ENCODE measurements around the gene PACS2. TPM values are rescaled to one million over a fixed set of nuclear protein-coding genes. Genes with fewer than 3 reads are reported as not detected.

PACS2 gene
- total and polyA plus RNA-seq, 2 donors (not counting 1 experiment from before 2014, with no cell fraction given): 65.6 to 70.7 TPM

DNA sequence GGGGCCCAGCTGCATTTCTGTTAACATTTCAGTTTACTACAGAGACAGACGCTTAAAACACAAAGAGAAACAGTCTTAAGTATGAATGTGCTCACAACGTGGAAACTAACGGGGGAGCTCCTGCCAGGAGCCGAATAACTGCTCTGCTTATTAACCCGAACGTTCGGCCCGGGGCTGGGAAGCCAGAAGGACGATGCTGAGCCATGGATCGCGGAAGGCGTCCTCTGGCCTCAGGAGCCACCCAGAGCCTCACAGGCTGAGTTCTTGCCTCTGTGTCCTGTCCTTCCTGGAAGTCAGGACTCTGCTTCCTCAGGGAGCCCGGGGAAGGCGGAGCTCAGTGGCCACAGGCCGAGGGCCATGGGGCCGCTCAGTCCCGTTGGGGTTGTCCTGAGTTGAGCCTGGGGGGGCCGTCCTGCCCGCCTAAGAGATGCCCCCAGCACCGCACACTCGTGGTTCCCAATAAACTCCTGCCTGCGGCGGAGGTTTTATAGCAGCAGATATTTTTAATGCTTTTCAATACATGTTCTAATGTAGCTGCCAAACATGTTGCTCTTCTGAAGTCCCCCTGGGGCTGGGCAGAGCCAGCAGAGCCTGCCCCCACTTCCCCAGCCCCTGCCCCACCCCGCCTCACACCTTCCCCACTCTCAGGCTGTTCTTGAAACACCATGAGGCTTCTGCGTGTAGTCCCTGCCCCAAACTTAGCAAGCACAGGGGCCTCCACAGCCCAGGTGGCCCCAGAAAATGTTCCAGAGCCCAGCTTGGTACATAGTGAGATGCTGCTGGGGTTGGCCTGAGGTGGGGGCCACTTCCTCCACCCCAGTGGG is 80.4 kb downstream of the PACS2 start:
- Mint-ChIP-seq H3K4me1 (peaks cover 24% of the 10 kb centered on the region), H3K9me3 (ENCODE audit: insufficient read depth) (no peaks in the 10 kb centered on the region), H3K27ac (peak overlapping the region; percentile 32), H3K27me3 (no peaks in the 10 kb centered on the region), H3K4me3 (no peak overlapping the region)
- TF ChIP-seq, protein P1, sequence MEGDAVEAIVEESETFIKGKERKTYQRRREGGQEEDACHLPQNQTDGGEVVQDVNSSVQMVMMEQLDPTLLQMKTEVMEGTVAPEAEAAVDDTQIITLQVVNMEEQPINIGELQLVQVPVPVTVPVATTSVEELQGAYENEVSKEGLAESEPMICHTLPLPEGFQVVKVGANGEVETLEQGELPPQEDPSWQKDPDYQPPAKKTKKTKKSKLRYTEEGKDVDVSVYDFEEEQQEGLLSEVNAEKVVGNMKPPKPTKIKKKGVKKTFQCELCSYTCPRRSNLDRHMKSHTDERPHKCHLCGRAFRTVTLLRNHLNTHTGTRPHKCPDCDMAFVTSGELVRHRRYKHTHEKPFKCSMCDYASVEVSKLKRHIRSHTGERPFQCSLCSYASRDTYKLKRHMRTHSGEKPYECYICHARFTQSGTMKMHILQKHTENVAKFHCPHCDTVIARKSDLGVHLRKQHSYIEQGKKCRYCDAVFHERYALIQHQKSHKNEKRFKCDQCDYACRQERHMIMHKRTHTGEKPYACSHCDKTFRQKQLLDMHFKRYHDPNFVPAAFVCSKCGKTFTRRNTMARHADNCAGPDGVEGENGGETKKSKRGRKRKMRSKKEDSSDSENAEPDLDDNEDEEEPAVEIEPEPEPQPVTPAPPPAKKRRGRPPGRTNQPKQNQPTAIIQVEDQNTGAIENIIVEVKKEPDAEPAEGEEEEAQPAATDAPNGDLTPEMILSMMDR (IDR thresholded peaks at IDR 0.05): no peak
- TF ChIP-seq EZH2 (IDR thresholded peaks at IDR 0.05; ENCODE audit: borderline replicate concordance, insufficient read depth, low read depth, low read length, poor library complexity, severe bottlenecking): no peak
- H3K4me3 ChIP-seq (ENCODE audit: control extremely low read depth in 1 of 5, extremely low read depth in 1 of 5, insufficient read depth in 1 of 5, low read depth in 2 of 5, low read length in 4 of 5): no peak overlapping the region
- POLR2A ChIA-PET: no interaction called here
- ATAC-seq (ENCODE audit: low read depth): no peak
- no peak overlapping the region for H3K4me2 ChIP-seq (replicated peaks; ENCODE audit: low read depth, low read length, poor library complexity, severe bottlenecking)
- intact Hi-C loops (cut with micrococcal nuclease): loop anchor here (5.0 kb wide), 1 partner anchor 93 kb away; the partner anchor contains the start of gene BRF1
- no peak overlapping the region for H3K9ac ChIP-seq (ENCODE audit: low read length)
- peaks cover 2% of the 10 kb centered on the region for H4K20me1 ChIP-seq (ENCODE audit: control insufficient read depth, insufficient read depth, low read length, poor library complexity, severe bottlenecking)
- H3K4me1 ChIP-seq (ENCODE audit: control insufficient read depth in 2 of 2, insufficient read depth in 2 of 2, low read length in 2 of 2): peaks cover 24 to 32% of the 10 kb centered on the region in 2 donors
- H3K27me3 ChIP-seq (replicated peaks in 1 of 4; ENCODE audit: control extremely low read depth in 1 of 4, control insufficient read depth in 3 of 4, insufficient read depth in 4 of 4, low read length in 3 of 4): no peaks in the 10 kb centered on the region
- no peak overlapping the region for H2AFZ ChIP-seq (ENCODE audit: insufficient read depth, low read depth, low read length, poor library complexity, severe bottlenecking)
- peaks cover 0 to under 1% of the 10 kb centered on the region in 2 experiments for H3K36me3 ChIP-seq (replicated peaks in 1 of 2; ENCODE audit: control extremely low read depth in 1 of 2, control insufficient read depth in 1 of 2, extremely low read depth in 1 of 2, insufficient read depth in 2 of 2, low read length in 1 of 2)
- WGBS (ENCODE audit: insufficient coverage): 90% methylated on average over 20 of the region's 25 CpGs
- CTCF ChIA-PET: no interaction called here
- no peak overlapping the region for H3K27ac ChIP-seq (ENCODE audit: low read length in 2 of 2)
- DNase-seq: no peak
- peaks cover 18% of the 10 kb centered on the region for H3K79me2 ChIP-seq (ENCODE audit: control insufficient read depth, insufficient read depth, low read length)
- no peaks in the 10 kb centered on the region for H3K9me3 ChIP-seq (ENCODE audit: control extremely low read depth in 1 of 3, control insufficient read depth in 2 of 3, insufficient read depth in 1 of 3, low read length in 2 of 3)

DNA sequence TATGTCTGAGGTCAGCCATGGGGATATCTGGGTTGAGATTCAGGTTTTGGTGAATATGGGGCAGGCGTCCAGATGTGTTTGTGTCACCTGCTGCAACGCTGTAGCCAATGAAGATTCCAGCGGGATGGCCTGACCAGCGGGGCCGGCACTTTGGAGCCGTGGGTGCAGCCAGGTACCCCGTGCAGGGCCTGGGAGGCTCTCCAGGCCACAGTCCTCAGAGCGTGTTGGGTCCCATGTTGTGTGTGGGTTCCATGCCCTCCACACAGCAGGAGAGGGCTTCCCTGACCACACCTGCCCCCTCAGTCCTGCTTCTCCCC is 80.9 kb downstream of the PACS2 start:
- no peak overlapping the region for H3K4me3 Mint-ChIP-seq
- peaks cover 18% of the 10 kb centered on the region for H3K79me2 ChIP-seq (ENCODE audit: control insufficient read depth, insufficient read depth, low read length)
- no peak overlapping the region for H3K9ac ChIP-seq (ENCODE audit: low read length)
- TF ChIP-seq, protein P1 (IDR thresholded peaks at IDR 0.05): no peak
- TF ChIP-seq EZH2 (IDR thresholded peaks at IDR 0.05; ENCODE audit: borderline replicate concordance, insufficient read depth, low read depth, low read length, poor library complexity, severe bottlenecking): no peak
- no peaks in the 10 kb centered on the region for H3K27me3 ChIP-seq (replicated peaks in 1 of 4; ENCODE audit: control extremely low read depth in 1 of 4, control insufficient read depth in 3 of 4, insufficient read depth in 4 of 4, low read length in 3 of 4)
- no peak overlapping the region for H3K27ac ChIP-seq (ENCODE audit: low read length in 2 of 2)
- no peaks in the 10 kb centered on the region for H3K9me3 ChIP-seq (ENCODE audit: control extremely low read depth in 1 of 3, control insufficient read depth in 2 of 3, insufficient read depth in 1 of 3, low read length in 2 of 3)
- WGBS (ENCODE audit: insufficient coverage): 97% methylated on average over 8 of the region's 8 CpGs
- H3K4me2 ChIP-seq (replicated peaks; ENCODE audit: low read depth, low read length, poor library complexity, severe bottlenecking): no peak overlapping the region
- ATAC-seq (ENCODE audit: low read depth) (no peak), DNase-seq (no peak)
- ChIA-PET CTCF (interaction anchor here (1.4 kb wide), 1 partner anchor 94 kb away, joined by 4 read pairs; no protein-coding TSS in a partner anchor), POLR2A (interaction anchor here (0.6 kb wide), 1 partner anchor 25 kb away, joined by 3 read pairs; no protein-coding TSS in a partner anchor)
- peaks cover 5% of the 10 kb centered on the region for H4K20me1 ChIP-seq (ENCODE audit: control insufficient read depth, insufficient read depth, low read length, poor library complexity, severe bottlenecking)
- H3K9me3 Mint-ChIP-seq (ENCODE audit: insufficient read depth): no peaks in the 10 kb centered on the region
- H2AFZ ChIP-seq (ENCODE audit: insufficient read depth, low read depth, low read length, poor library complexity, severe bottlenecking): no peak overlapping the region
- no peaks in the 10 kb centered on the region for H3K27me3 Mint-ChIP-seq
- intact Hi-C loops (cut with micrococcal nuclease): loop anchor here (5.0 kb wide), 1 partner anchor 93 kb away; the partner anchor contains the start of gene BRF1
- H3K36me3 ChIP-seq (replicated peaks in 1 of 2; ENCODE audit: control extremely low read depth in 1 of 2, control insufficient read depth in 1 of 2, extremely low read depth in 1 of 2, insufficient read depth in 2 of 2, low read length in 1 of 2): peaks cover 0 to 2% of the 10 kb centered on the region in 2 experiments
- no peak overlapping the region for H3K27ac Mint-ChIP-seq
- H3K4me1 Mint-ChIP-seq: peaks cover 19% of the 10 kb centered on the region
- H3K4me3 ChIP-seq (ENCODE audit: control extremely low read depth in 1 of 5, extremely low read depth in 1 of 5, insufficient read depth in 1 of 5, low read depth in 2 of 5, low read length in 4 of 5): no peak overlapping the region
- H3K4me1 ChIP-seq (ENCODE audit: control insufficient read depth in 2 of 2, insufficient read depth in 2 of 2, low read length in 2 of 2): peaks cover 19 to 29% of the 10 kb centered on the region in 2 donors
